HEK293 (cell line): ENCODE measurements around the gene CCL24.
"Not testable (repeated sequence)": the region's sequence is repeated elsewhere in the genome, so short reads cannot be mapped to it uniquely, and the experiment has no call there.

ENCODE experiments used
- CTCF ChIP-seq: fragments of 450-650 bp; formaldehyde crosslinking; IDR thresholded peaks from 2 replicates; pipeline ENCODE4 v1.5.1; 2016; ENCODE audit warnings: missing biosample characterization, missing genetic modification characterization
- ZNF747 ChIP-seq: fragments of 450-650 bp; formaldehyde crosslinking; IDR thresholded peaks from 2 replicates; pipeline ENCODE4 v1.5.1; 2016; ENCODE audit warnings: missing biosample characterization, missing genetic modification characterization
- ZNF777 ChIP-seq: fragments of 450-650 bp; formaldehyde crosslinking; IDR thresholded peaks from 2 replicates; pipeline ENCODE4 v1.5.1; 2017; ENCODE audit warnings: missing biosample characterization, missing genetic modification characterization, borderline replicate concordance

GRCh38 chr7:75788154-75788847, 25.3 kb downstream of the CCL24 start:
- not testable (repeated sequence) for TF ChIP-seq CTCF, ZNF777, ZNF747 (tag by site-specific recombination)
